ENCODE data around the gene PRKG1.
"Not testable (repeated sequence)": the region's sequence is repeated elsewhere in the genome, so short reads cannot be mapped to it uniquely, and the experiment has no call there.

The PRKG1 gene

DNA sequence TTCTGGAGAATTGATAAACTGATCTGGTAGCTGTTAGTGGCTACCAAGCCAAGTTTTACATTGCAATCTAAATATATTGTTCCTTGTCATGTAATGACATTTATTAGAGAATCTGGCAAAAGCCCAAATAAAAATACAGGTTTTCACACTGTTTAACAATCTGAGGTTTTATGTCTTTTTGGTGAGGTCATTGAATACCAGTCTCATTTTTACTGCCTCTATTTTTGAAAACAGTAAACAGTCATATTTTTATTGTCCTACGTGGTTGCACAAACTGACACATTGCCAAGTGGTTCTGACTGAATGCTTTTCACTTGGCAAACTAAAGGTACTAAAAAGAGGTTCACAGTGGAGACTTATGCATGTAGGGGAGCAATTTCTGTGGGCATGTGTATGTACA lies 157.5 kb downstream of the PRKG1 start:
- DNase-seq = no peak

- no peak for DNase-seq
Measured at GRCh38 chr10:51233337-51234100, 159.2 kb downstream of the PRKG1 start.

- no peak for DNase-seq
Measured at GRCh38 chr10:51235865-51236264, 161.6 kb downstream of the PRKG1 start.

GRCh38 chr10:51239006-51239405 lies 164.7 kb downstream of the PRKG1 start:
- DNase-seq = no peak

- no peak for DNase-seq
Measured at GRCh38 chr10:51241461-51241860, 167.2 kb downstream of the PRKG1 start.

DNA sequence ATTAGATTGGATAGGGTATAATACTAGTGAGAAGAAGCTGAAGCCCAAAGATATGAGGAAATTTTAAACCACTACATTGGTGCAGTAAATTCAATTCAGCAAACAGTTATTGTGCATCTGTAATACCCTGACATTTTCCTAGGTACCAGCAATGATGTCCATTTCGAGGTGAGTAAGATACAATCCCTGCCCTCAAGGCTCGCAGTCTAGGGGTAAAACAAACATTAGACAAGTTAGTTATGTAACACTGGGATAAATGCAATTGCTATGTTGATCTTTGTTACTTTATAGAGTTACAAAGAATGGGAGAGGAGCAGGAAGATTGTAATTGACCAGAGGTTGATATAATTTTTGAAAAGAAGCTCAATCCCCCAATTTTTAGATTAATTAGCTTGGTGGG lies 168.1 kb downstream of the PRKG1 start:
- DNase-seq = no peak

DNA sequence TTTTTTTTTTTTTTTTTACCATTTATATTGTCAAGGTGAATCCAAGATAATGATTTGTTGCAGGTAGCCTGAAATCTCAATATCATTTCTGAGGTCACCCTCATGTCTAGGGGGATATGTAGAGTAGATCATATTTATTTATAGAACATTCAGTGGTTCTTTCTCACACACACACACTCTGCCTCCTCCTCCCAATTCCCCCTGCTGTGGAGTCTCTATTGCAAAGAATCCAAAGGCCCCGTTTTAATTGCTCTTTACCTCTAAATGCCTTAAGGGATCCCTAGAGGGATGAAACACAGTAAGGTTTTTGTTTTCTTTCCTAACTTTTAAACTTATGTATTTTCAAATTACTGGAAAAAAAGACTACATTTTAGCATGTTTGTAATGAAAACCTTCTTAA lies 170.0 kb downstream of the PRKG1 start:
- DNase-seq = no peak

GRCh38 chr10:51244748-51245490 lies 170.6 kb downstream of the PRKG1 start:
- no peak for DNase-seq

DNA sequence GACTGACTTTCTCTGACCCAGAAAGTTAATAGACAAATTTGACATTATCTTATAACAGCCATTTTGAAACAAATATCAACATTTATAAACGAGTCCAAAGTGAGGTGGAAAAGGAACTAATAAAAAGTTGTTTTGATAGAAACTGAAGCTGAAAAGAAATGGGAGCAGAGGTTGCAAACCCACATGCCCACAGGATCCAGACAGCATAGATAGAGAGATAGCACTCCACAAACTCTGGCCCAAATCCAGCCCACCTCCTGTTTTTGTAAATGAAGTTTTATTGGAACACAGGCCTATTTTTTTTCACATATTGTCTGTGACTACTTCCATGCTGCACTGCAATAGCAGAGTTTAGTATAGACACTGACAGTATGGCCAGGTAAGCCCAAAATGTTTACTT lies 171.9 kb downstream of the PRKG1 start:
- no peak for DNase-seq

DNA sequence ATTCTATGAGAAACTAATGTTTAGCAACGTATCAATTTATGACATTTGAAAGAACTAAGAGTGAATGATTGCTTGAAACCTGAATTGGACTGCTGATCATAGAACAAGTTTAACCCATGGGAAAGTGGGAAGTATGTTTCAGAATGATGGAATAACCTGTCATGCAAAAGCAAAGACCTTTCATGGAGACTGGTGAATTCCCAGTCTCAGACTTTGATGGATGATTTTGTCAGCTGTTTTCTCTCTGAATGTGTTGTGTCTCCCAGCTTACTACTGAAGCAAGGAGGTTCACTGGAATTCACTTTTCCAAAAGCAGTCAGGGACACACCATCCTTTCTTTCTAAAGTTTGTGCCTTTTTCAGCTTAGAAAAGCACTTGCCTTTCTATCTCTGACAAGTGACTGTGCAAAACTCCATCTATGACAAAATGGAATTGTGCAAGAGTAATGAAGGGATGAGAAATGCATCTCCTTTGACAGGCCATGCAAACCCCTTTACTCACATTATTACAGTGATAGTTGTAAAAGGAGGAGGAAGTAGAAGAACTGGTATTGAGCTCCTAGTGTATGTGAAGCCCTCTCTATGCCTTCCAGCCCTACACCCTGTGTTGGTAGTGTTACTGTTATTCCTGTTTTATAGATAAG lies 176.1 kb downstream of the PRKG1 start:
- DNase-seq = no peak

GRCh38 chr10:51251110-51251509 lies 176.8 kb downstream of the PRKG1 start:
- no peak for DNase-seq

DNA sequence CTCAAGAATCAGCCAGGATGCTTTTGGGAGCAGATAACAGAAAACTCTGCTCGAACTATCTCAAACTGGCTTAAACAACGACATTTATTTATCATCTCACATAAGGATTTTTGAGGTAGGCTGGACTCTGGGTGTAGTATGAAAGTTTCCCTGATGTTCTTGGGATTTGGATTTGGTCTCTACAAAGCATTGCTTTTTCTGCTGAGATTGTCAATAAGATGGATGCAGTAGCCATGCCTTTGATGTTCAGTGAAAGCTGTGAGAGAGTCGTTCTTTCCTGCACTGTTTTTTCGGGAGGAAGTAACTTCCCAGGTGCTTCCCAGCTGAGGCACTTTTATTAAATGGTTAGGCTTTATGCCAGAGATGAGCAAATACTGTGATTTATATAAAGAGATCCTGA lies 181.1 kb downstream of the PRKG1 start:
- no peak for DNase-seq

DNA sequence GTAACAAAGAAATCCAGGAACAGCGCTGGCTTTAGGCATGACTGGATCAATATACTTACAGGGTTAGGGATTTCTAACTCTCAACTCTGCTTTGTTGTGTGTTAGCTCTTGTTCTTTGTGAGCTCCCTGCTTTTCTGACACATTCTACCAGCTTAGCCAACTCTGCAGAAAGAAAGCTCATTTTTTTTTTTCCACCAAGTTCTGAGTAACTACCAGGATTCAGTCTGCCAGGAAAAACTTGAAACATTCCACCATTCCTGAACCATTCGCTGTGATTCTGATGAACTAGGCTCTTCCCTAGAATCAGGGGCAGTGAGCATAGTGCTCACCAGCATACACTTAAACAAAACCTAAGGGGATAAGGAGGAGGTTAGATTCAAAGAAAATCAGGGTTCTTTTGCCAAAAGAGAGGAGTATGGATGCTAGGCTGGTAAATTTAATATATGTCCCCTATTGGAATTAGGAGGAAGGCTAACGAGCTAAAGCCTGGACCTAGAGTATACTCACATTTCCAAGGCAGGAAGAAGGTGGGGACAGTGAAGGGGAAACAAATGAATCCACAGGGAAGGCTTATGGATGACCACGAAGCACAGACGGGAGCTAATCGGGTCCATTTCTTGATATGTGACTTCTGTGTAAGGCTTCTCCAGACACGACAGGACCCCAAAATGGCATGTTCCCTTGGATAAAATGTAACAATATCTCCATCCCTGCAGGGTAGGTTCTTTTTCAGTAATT lies 183.4 kb downstream of the PRKG1 start:
- no peak for DNase-seq

- DNase-seq = no peak
Measured at GRCh38 chr10:51260376-51260775, 186.1 kb downstream of the PRKG1 start.

- no peak for DNase-seq
Measured at GRCh38 chr10:51266496-51266895, 192.2 kb downstream of the PRKG1 start.

GRCh38 chr10:51267980-51268570 lies 193.8 kb downstream of the PRKG1 start:
- not testable (repeated sequence) for DNase-seq

- DNase-seq = no peak
Measured at GRCh38 chr10:51269821-51270220, 195.5 kb downstream of the PRKG1 start.

DNA sequence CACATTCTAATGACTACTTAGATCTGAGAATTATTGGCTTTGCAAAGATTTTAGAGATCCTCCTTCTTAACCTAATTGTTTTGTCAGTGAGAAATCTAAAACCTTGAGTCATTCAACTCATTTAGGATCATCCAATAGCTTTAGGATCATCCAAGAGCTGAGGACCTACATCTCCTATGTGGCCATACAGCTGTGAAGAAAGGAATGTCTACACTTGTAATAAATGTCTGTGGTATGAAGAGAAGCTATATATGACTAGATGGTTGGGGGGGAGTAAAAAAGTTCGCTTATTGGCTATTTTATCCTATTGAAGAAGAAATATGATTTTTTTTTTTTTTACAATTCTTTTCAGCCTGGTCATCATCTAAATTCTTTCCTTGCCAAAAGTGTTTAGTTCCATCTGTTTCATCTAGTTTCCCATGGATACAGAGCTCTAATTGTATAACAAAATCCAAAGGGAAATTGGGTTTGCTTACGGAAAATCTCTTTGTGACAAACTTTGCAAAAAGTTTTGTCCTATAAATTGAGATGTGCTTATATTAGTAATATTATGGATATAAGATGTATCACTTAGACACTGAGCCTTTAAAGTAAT lies 196.7 kb downstream of the PRKG1 start:
- no peak for DNase-seq

- not testable (repeated sequence) for DNase-seq
Measured at GRCh38 chr10:51272099-51272498, 197.8 kb downstream of the PRKG1 start.

GRCh38 chr10:51272555-51272954 lies 198.3 kb downstream of the PRKG1 start:
- no peak for DNase-seq

DNA sequence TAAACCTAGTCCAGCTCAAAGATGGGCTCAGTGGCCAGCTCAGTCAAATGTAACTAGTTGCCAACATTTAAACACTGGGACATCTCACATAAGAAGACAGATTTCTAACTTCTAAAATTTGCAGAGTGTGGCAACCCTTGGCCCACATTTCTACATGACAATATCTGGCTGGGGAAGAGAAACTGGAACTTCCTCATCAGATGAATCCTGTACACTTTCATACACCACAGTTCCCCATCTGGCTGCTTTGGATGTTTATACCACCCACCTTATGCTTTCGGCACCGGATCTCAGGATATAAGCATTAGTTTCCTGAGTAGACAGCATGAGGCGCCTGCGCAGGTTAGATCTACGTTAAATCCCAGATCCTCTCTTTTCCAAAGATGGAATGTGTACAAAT lies 199.3 kb downstream of the PRKG1 start:
- no peak for DNase-seq

DNA sequence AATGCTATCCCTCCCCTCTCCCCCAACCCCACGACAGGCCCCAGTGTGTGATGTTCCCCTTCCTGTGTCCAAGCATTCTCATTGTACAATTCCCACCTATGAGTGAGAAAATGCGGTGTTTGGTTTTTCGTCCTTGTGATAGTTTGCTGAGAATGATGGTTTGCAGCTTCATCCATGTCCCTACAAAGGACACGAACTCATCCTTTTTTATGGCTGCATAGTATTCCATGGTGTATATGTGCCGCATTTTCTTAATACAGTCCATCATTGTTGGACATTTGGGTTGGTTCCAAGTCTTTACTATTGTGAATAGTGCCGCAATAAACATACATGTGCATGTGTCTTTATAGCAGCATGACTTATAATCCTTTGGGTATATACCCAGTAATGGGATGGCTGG lies 201.8 kb downstream of the PRKG1 start:
- DNase-seq = not testable (repeated sequence)

Measured in CD4-positive, alpha-beta T cell treated with Interleukin-6 for 4 hours (primary cell).